T47D (cell line): ENCODE results near the gene CLASRP.
"Not testable (repeated sequence)": the region's sequence is repeated elsewhere in the genome, so short reads cannot be mapped to it uniquely, and the experiment has no call there.

Experiments used
- DNase-seq, 2 experiments: peaks; one replicate each; pipeline versions ENCODE4 v3.0.0 to v3.0.0-alpha.2; 2011 to 2012; ENCODE audit warnings: low read depth in 1 of 2, low spot score in 1 of 2
- JUND ChIP-seq: IDR thresholded peaks from 2 replicates; pipeline ENCODE4 v1.6.1; 2012; ENCODE audit warnings: low read depth
- in situ Hi-C: cut with HindIII; loops from 2 replicates; pipeline ENCODE4 v1.10.0; 2016; ENCODE audit warnings: low sequenced_read_pairs, low pct_unique_long_range_greater_than_20kb

CLASRP gene

GRCh38 chr19:45098521-45099466 is 59.9 kb downstream of the CLASRP start:
- in situ Hi-C loops, result no loop called here
- DNase-seq, result no peak
- no peak for TF ChIP-seq JUND

DNA sequence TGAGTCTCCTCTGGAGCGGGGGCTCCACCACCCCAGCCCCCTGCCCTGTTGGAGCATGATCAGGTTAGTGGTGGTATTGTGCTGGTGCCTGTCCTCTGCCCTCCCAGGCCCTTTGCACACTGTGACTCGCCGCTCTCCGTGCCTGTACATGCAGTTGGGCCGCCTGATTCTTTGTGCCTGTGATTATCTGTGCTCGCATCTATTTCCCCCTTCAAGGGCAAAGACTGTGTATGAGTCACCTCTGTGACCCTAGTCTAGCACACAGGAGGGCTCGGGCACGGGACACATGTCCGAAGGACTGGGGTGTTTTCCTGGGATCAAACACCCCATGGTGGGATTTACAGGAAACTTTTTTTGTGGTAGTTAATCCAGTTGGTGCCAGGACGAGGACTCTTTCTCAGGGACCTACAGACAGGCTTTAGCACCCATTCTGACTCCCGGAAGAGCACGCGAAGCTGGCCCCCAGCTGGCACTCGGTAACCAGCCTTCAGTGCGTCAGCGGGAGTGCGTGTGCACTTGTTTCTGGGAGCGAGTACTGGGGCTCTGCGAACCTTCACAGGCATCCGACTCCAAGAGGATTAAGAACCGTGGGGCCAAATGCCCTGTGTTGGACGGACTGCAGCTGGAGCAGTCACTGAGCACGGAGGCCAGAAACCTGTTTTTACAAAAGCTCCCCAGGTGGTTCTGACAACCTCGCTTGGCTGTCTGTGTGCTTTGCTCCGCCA is 60.8 kb downstream of the CLASRP start:
- TF ChIP-seq JUND, result no peak
- in situ Hi-C loops, result no loop called here
- no peak for DNase-seq

- in situ Hi-C loops, result no loop called here
- no peak for DNase-seq
- no peak for TF ChIP-seq JUND
Observed at GRCh38 chr19:45100201-45100600, 61.4 kb downstream of the CLASRP start.

- in situ Hi-C loops, result no loop called here
- TF ChIP-seq JUND, result no peak
- no peak for DNase-seq
Observed at GRCh38 chr19:45100846-45101252, 62.0 kb downstream of the CLASRP start.

DNA sequence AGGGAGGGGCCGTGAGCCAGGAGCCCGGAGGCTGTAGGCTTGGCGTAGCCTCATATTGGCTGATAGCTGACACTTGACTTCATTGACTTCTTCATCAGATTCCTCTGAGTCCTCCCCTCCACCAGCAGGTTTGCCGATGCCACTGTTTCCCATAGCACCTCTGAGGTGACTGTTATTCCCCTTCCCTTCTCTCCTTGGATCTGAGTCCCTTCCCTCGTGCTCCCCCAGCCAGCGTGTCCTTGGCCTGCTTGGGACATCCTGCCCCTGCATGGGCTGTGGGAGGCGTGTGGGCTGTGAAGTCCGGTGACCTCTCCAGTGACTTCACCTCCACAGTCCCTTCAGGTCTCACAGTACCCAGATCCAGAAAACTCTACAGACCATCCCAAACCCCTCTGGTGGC is 63.0 kb downstream of the CLASRP start:
- no peak for TF ChIP-seq JUND
- in situ Hi-C loops, result no loop called here
- no peak for DNase-seq

GRCh38 chr19:45102481-45102880 is 63.6 kb downstream of the CLASRP start:
- in situ Hi-C loops, result no loop called here
- no peak for DNase-seq
- TF ChIP-seq JUND, result no peak

DNA sequence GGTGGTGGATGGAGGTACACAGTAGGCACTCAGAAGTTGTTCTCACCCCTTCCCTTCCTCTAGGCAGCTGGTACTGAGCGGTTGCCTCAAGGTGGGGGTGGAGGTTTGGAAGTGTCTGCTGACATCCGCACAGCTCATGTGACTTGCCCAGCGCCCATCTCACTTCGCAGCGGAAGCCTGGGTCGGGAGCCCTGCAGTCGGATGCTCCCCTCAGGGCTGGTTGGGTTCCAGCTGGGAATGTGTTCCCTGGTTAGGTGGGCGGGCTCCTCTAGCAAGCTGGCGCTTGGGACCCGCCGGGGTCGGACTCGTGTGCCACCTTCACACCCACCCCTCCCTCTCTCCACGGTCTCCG is 64.3 kb downstream of the CLASRP start:
- no peak for TF ChIP-seq JUND
- DNase-seq, result no peak
- in situ Hi-C loops, result no loop called here

GRCh38 chr19:45103508-45104319 is 64.9 kb downstream of the CLASRP start:
- in situ Hi-C loops, result no loop called here
- no peak for DNase-seq
- TF ChIP-seq JUND, result no peak

- in situ Hi-C loops, result no loop called here
Observed at GRCh38 chr19:45104658-45105349, 66.0 kb downstream of the CLASRP start.

GRCh38 chr19:45106363-45106762 is 67.5 kb downstream of the CLASRP start:
- DNase-seq, in situ Hi-C loops: not testable (repeated sequence)

More at GRCh38 chr19:45104658-45105349, 66.0 kb downstream of the CLASRP start:
- no peak for TF ChIP-seq JUND
- DNase-seq, result no peak

GRCh38 chr19:45107621-45108150 is 68.8 kb downstream of the CLASRP start:
- in situ Hi-C loops, result no loop called here
- DNase-seq, result no peak
- no peak for TF ChIP-seq JUND

DNA sequence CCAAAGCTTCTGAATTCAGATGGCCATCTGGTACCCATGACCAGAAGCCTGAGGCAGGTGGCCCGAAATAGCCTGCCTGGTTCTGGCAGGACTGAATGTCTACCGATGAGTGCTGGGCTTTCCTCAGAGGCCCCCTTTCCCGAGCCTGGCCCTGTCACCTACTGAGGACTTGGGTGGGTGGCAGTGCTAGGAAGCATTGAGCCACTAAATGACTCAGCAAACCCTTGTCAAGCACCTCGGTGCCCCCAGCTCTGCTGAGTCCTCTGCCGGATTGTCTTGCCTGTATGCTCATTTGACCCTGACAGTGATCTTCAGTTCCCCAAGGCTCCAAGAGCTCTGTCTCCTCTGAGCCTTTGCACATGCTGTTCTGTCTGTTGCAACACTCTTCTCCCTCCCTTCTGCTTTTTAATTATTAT is 72.0 kb downstream of the CLASRP start:
- in situ Hi-C loops, result no loop called here
- TF ChIP-seq JUND, result no peak
- no peak for DNase-seq
